ENCODE data around the gene TMEM267. TPM values are rescaled to one million over a fixed set of nuclear protein-coding genes. Genes with fewer than 3 reads are reported as not detected.

The TMEM267 gene
- total and polyA plus RNA-seq, 9 donors: 6.3 to 23.0 (median 9.2) TPM

DNA sequence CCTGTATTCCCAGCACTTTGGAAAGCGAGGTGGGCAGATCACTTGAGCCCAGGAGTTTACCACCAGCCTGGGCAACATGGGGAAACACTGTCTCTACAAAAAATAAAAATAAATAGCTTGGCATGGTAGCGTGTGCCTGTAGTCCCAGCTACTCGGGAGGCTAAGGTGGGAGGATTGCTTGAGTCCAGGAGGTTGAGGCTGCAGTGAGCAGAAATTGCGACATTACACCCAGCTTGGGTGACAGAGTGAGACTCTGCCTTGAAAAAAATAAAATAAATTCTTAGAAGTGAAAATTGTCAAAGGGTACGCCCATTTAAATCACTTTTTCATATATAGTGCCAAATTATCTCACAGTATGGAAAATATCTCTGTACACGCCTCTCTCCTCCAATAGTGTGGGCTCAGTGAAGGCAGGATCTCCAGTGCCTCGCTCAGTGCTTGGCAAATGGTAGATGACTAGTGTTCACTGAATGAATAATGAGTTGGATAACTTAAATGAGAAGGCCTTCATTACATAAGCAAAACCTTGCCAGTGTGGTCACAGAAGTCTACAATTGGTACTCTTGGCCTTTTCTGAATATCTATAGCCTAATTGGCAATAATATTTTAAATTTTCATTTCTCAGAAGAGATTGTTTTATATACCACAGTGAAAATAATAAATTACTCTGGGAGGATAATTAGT lies 62.1 kb downstream of the TMEM267 start:
- TF ChIP-seq, protein P1, sequence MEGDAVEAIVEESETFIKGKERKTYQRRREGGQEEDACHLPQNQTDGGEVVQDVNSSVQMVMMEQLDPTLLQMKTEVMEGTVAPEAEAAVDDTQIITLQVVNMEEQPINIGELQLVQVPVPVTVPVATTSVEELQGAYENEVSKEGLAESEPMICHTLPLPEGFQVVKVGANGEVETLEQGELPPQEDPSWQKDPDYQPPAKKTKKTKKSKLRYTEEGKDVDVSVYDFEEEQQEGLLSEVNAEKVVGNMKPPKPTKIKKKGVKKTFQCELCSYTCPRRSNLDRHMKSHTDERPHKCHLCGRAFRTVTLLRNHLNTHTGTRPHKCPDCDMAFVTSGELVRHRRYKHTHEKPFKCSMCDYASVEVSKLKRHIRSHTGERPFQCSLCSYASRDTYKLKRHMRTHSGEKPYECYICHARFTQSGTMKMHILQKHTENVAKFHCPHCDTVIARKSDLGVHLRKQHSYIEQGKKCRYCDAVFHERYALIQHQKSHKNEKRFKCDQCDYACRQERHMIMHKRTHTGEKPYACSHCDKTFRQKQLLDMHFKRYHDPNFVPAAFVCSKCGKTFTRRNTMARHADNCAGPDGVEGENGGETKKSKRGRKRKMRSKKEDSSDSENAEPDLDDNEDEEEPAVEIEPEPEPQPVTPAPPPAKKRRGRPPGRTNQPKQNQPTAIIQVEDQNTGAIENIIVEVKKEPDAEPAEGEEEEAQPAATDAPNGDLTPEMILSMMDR (IDR thresholded peaks at IDR 0.05): no peak
- TF ChIP-seq EP300 (IDR thresholded peaks at IDR 0.05) (no peak), POLR2A (IDR thresholded peaks at IDR 0.05) (no peak)
- WGBS, 3 donors: 53 to 65% (median 57%) methylated on average over 7 of the region's 7 CpGs
- intact Hi-C loops (cut with DNase I): no loop called here

GRCh38 chr5:43420241-43420640 lies 63.4 kb downstream of the TMEM267 start:
- Histone ChIP-seq H3K4me3 (no peak overlapping the region), H3K9me3 (no peaks in the 10 kb centered on the region), H3K36me3 (no peaks in the 10 kb centered on the region), H3K27ac (no peak overlapping the region), H3K4me1 (ENCODE audit: insufficient read depth) (no peaks in the 10 kb centered on the region), H3K27me3 (no peaks in the 10 kb centered on the region)
- intact Hi-C loops (cut with DNase I): no loop called here
- 72 to 82% (median 77%) methylated on average over 4 of the region's 4 CpGs for WGBS, 3 donors
- TF ChIP-seq EP300 (IDR thresholded peaks at IDR 0.05) (no peak), POLR2A (IDR thresholded peaks at IDR 0.05) (no peak)
- no peak for DNase-seq

More for the DNA sequence above, 62.1 kb downstream of the TMEM267 start:
- no peak for DNase-seq
- Histone ChIP-seq H3K9me3 (no peaks in the 10 kb centered on the region), H3K4me1 (ENCODE audit: insufficient read depth) (no peaks in the 10 kb centered on the region), H3K27ac (no peak overlapping the region), H3K27me3 (no peaks in the 10 kb centered on the region), H3K36me3 (no peaks in the 10 kb centered on the region), H3K4me3 (no peak overlapping the region)

GRCh38 chr5:43418561-43418960 lies 65.1 kb downstream of the TMEM267 start:
- no peak overlapping the region for H3K27ac ChIP-seq
- no peak for DNase-seq
- no peaks in the 10 kb centered on the region for H3K4me1 ChIP-seq (ENCODE audit: insufficient read depth)
- H3K4me3 ChIP-seq: no peak overlapping the region
- H3K9me3 ChIP-seq: no peaks in the 10 kb centered on the region
- TF ChIP-seq, protein P1 (IDR thresholded peaks at IDR 0.05): no peak
- intact Hi-C loops (cut with DNase I): no loop called here
- no peaks in the 10 kb centered on the region for H3K36me3 ChIP-seq
- no peaks in the 10 kb centered on the region for H3K27me3 ChIP-seq
- WGBS, 3 donors: 87 to 89% (median 88%) methylated on average over 2 of the region's 2 CpGs

DNA sequence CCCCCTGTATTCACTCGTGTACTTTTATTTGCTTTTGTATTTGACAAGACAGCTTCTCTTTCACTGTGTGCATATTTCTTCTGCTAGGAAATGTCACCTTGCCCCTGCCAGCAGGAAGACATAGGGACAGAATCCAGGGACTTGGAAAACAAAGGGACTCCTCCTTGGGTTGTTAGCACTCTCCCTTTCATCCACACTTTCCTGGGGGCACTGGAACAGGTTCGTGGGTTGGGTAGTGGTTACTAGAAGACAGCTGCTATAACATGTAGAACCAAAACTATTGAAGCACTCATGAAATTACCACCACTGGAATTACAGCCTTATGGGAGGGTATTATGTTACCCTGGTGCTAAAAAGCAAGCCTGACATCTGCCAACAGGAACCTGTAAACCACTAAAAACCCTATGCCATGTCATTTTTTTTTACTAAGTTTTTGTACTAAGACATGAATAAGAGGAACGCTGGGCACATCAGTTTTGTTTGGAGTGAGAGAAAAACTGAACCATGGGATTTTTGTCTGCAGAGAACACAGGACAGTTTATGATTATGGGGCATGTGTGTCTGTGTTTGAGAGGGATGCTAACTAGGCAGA lies 66.8 kb downstream of the TMEM267 start:
- Histone ChIP-seq H3K9me3 (no peaks in the 10 kb centered on the region), H3K36me3 (no peaks in the 10 kb centered on the region), H3K4me3 (no peak overlapping the region), H3K27ac (no peak overlapping the region), H3K4me1 (ENCODE audit: insufficient read depth) (no peaks in the 10 kb centered on the region), H3K27me3 (no peaks in the 10 kb centered on the region)
- TF ChIP-seq, protein P1 (IDR thresholded peaks at IDR 0.05): no peak
- TF ChIP-seq POLR2A (IDR thresholded peaks at IDR 0.05): no peak
- TF ChIP-seq EP300 (IDR thresholded peaks at IDR 0.05): no peak
- DNase-seq: no peak
- WGBS, 3 donors: 59 to 72% (median 63%) methylated on average over 3 of the region's 3 CpGs
- intact Hi-C loops (cut with DNase I): no loop called here

All from ovary (tissue), 9 donors.